ENCODE measurements around the gene GRK4.
A peak's percentile ranks its signal among the peaks of the same experiment; 100 is the strongest.
"Not testable (repeated sequence)": the region's sequence is repeated elsewhere in the genome, so short reads cannot be mapped to it uniquely, and the experiment has no call there.

The GRK4 gene

DNA sequence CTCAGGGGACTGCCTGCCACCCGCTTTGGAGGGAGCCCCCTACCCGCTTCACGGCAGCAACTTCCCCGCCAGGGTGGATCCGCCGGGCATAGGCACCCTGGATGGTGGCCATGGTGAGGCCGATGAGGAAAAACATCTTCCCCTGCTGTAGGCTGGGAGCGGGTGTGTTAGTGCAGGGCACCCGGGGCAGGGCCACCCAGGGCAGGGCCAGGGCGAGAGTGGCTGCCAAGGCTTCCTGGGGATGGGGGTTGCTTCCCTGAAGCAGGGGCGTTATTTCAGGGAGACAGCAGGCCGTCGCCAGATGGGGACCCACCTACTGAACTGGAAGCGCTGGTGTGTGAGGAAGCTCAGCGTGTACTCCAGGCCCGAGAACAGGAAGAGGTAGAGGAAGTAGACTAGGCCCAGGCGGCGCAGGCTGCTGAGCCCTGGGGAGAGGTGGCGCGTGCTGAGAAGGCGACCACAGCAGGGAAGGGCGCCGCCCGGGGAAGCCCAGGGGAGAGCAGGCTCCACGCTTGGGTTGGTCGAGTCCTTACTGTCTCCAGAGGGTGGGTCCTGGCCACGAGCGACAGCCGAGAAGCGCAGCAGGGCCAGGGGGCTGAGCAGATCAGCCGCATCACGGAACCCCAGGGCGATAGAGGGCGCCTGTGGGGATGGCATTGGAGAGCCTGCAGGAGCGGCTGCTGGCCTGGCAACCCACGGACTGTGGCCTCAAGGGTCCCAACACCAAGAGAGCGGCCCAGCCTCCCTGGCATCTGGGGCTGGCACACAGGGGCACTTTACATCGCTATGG lies 31.7 kb upstream of the GRK4 start:
- DNase-seq = no peak

DNA sequence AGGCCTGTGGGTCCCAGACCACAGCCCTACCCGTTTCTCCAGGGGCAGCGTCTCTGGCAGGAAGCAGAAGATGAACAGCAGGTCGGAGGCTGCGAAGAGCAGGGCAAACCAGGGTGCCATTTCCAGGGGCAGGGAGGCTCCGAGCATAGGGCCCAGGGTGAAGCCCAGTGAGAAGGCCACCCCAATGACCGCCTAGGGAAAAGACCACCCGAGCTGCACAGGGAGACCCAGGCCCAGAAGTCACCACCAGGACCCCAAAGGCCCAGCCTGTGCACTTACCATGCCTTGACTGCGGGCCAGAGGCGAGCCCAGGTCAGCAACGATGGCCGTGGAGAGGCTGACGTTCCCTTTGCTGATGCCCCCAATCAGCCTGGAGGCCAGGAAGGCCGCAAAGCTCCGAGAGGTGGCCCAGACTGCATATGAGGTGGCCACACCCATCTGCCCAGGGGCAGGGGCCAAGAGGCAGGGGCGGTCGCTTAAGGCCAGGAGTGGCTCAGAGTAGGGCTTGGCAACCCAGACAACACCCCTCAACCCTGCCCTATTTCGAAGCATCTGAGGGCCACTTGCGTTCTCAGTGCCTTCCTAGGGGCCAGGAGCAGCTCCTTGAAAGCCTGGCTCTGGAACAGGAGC lies 30.9 kb upstream of the GRK4 start:
- no peak for DNase-seq

DNA sequence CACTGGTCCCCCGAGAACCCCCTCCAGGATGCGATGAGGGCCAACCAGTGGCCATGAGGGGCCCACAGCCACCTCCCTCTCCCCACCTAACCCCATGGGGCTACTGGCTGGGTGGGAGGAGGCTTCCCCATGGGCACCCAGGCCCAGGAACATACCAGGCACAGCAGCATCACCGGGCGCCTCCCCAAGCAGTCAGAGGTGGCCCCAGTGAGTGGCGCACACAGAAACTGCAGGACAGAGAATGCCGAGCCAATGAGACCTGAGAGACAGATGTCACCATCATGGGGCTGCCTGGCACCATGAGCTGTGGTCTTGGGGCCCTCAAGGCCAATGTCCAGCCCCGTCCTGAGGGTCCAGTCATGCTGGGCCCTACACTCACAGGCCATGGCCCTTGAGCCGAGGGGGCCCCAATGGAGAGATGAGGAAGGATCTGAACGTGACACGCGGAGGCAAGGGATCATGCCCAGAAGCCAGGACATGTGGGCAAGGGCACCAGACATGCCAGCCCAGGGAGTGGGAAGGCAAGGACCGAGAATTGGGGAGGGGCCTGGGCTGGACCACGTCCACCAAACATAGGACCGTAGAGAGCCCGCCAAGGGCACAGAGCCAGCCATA lies 30.3 kb upstream of the GRK4 start:
- DNase-seq = no peak

DNA sequence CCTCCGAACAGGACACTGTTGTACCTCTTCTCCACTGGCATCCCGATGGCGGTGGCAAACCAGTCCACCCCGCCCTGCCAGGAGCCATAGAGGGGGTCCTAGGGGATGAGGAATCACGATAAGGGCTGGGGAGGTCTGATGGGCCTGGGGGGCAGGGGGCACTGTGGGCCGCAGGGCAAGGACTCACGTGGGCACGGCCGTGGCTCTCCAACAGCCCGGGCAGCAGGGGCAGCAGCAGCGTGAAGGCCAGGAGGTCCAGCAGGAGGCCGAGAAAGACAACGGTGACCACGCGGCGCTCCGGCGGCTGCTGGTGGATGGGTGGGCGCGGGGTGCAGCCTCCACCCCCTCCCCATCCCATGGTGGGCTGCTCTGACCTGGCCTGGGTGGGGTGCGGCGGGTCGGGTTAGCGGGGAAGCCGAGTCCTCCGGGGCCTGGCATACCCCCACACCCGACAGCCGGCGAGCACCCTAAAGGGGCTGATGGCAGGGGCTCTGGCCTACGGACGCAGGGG lies 29.8 kb upstream of the GRK4 start:
- DNase-seq = no peak

DNA sequence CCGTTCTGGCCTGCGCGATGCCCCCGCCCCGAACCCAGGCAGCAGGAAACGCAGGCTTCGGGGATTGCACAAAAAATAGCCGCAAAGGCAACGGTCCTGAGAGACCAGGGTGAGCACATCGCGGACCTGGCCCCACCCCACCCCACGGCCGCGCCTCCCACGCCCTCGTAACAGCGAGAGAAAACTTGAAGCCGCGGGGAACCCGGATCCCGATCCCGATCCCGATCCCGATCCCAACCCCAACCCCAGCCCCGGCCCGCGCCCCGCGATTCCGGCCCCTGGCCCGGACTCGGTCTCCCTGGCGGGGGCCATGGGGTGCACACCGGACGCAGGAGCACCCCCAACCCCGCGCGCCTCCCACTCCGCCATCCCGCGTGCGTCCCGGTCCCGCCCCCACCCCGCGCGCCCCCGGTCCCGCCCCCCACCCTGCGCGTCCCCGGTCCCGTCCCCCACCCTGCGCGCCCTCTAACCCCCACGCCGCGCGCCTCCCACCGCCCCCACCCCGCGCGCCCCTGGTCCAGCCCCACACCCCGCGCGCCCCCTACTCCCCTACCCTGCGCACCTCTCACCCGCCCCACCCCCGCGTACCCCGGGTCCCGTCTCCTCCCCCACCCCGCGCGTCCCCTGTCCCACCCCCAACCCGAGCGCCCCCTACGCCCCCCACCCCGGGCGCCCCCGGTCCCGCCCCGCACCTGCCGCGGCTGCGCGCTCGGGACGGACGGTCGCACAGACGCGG lies 29.1 kb upstream of the GRK4 start:
- DNase-seq = no peak

DNA sequence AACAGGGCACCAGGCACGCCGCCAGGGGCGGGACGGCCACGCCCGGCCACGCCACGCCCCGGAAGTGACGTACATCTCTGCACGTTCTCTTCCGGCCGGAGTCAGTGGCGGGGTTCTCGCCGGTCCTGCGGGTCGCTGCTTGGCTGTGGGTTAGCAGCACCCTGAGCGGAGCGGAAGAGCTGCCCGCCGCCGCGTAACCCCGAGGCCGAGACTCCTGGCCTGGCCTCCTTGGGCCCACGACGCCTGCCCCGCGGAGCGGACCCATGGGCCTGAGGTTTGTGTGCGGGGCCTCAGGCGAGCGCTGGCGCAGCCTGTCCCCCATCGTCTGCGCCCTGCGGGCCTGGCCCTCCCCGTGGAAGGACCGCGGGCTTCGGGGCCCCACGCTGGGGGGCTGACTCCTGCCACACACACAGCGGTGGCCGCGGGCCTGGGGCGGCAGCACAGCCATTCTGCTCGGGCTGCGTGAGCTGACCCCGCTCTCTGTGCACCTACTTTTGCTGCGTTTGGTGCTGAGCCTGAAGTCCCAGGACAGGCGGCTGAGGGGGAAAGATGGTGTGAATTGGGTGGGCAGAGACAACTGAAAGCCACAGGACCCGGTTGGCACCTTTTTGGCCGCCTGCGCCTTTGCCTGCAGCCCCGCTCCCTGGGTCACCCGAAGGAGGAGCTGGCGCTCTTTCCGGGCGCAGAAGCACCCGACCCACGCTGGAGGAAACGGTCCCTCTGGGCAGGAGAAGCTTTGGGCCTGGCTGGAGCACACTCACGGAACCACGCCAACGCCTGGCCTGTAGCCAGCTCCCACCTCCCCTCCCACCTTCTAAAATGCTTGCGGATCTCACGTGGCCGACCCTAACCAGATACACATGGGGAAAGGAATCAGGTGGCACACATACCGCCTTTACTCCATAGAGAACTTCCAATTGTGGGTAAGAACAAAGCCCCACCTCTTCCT lies 28.3 kb upstream of the GRK4 start:
- DNase-seq = peak; percentile 63

DNA sequence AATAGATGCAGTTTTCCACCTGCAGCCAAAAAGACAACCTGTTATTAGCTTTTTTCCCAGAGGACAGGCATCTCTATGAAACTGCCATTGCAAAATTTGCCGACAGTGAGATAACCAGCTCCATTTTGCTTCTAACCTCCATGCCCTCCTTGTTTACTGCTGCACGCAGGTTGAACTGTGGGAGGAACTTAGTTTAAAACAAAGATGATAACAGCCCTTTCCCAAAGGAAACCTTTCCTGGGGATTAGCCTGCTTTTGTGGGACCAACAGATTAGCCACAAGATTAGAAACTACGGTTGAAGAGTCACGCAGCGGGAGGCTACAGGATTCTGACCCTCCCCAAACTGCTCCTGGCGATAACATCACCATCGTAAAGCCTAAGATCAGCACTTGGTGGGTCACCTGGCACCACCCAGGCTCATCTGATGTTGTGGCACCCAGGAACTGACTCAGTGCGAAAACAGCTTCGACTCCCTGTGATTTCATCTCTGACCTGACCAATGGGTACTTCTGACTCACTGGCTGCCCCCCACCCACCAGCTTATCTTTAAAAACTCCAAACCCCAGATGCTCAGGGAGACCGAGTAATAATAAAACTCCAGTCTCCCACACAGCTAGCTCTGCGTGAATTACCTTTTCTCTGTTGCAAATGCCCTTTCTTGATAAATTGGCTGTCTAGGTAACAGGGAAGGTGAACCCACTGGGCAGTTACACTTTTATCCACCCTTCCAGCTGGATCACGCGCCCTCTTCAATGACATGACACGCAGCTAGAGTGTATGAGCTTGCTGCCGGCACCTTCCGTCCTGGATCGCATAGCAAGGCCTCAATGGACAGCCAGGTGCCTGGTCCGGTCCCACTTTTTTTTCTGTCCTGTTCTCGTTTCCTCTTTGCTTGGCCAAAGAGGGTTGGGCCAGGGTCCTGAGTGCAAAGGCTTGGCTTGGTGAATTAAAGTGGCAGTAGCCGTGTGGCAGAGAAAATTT lies 27.3 kb upstream of the GRK4 start:
- DNase-seq = no peak

DNA sequence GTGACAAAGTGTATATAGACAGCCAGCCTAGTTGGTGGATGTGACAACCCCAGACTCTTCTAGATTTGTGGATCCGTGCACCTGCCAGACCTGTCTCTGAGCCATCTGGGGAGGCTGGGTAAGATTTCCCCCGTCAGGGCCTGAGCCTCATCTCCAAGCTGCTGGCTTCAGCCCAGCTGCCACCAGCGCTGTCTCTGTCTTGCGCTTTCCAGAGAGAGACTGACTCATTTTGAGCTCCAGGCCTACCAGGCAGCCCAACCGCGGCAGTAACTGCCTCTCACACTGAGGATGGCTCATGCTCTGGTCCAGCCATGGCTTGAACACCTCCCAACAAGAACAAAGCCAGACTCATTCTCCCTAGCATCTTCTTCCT lies 26.6 kb upstream of the GRK4 start:
- no peak for DNase-seq

DNA sequence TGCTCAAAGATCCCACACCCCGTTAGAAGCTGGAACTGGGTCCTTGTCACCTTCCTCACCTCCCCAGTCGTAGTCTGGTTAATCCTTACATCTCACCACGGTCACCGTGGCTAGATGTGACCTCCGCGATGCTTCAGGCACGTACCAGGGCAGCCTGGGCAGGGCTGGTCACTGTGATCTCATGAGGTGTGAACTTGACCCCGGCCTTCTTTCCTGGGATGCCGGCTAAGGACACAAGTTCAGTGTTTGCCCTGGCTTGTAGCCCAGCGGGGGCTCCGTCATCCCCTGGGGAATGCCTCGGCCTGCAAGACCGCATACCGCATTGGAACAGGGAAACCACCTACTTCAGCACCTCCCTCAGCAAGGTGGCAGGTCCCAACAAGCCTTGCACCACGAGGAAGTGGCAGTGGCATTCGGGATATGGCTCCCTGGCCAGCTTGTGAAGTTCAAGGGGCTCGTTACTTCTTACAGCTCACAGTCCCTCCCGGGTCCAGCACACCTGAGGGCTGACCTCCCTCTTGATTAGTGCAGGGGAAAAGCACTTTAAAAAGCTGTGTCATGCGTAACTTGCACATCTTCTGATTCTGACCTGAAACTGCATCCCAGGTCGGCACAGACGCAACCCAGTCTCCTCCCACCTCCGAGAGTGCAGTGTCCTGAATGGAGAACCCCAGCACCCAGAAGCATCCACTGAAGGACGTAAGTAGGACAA lies 26.1 kb upstream of the GRK4 start:
- DNase-seq = no peak

DNA sequence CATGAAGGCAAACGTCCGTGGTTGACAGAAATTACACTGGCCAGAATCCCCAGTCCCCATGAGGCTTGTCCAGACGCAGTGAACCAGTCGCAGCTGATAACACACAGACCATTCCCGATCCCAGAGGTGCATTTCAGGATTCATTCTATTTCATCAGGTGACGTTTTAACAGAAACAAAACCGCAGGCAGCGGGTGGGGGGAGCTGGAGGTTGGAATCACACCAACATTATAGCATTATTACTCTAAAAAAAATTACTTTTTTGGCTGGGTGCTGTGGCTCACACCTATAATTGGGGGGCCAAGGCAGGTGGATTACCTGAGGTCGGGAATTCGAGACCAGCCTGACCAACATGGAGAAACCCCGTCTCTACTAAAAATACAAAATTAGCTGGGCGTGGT lies 25.4 kb upstream of the GRK4 start:
- DNase-seq = no peak

DNA sequence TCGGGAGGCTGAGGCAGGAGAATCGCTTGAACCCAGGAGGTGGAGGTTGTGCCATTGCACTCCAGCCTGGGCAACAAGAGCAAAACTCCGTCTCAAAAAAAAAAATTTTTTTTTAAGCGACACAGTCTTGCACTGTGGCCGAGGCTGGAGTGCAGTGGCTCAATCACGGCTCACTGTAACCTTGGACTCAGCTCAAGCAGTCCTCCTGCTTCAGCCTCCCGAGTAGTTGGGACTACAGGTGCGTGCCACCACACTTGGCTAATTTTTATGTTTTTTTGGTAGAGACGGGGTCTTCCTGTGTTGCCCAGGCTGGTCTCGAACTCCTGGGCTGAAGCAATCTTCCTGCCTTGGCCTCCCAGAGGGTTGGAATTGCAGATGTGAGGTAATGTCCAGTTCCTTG lies 25.0 kb upstream of the GRK4 start:
- DNase-seq = not testable (repeated sequence)

DNA sequence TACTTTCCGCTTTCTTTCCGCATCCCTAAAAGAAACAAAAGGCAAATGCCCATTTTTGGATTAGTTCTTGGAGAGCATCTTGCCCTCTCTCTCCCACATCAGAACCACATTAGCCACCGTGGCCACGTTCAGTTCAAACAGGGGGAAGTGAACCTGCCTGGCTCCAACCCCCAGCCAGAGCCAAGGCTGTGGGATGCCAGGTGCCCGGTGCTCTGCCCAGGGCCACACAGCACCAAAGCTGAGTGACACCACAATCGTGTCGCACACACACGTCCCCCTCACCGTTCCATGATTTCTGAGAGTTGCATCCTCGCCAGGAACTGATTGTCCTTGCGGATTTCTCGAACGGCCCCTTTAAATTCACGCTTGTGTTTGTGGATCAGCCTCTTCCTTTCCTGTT lies 24.5 kb upstream of the GRK4 start:
- DNase-seq = no peak

DNA sequence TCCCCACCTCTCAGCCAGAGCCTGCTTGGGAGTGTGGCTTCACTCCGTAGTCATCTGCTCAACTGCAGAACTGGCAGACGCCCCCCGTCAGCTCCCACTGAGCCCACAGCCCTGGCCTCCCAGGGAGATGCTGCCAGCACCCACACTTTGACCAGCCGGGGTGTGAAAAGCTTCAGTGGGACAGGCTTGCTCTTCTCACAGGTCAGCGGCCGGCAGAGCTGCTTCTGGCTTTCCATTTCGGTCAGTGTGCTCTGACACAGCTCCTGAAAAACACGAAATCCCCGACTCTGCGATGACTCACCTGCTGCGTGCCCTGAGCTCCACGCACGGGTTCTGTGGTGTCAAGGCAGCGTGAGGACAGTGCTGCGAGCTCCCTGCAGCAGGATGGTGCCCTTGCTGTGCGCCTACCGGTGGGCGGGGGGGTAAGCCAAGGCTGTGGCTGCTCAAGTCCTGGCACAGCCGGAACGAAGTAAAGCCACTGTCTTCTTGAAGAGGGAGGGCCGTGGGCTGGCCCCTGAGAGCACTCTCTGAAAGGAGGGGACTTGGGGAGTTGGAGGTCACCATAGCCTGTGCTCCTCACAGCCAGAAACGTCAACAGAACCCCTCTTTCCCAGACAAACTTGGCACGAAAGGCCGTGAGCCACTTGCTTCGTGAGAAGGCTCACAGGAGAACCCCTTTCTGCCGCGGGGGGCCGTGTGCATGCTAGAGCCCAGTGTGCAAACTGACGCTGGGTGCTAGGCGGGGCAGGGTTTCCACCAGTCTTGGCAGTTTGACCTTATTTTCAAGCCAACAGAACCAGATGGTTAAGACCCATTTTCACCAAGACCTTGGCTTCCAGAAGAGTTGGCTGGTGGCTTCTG lies 23.8 kb upstream of the GRK4 start:
- no peak for DNase-seq

DNA sequence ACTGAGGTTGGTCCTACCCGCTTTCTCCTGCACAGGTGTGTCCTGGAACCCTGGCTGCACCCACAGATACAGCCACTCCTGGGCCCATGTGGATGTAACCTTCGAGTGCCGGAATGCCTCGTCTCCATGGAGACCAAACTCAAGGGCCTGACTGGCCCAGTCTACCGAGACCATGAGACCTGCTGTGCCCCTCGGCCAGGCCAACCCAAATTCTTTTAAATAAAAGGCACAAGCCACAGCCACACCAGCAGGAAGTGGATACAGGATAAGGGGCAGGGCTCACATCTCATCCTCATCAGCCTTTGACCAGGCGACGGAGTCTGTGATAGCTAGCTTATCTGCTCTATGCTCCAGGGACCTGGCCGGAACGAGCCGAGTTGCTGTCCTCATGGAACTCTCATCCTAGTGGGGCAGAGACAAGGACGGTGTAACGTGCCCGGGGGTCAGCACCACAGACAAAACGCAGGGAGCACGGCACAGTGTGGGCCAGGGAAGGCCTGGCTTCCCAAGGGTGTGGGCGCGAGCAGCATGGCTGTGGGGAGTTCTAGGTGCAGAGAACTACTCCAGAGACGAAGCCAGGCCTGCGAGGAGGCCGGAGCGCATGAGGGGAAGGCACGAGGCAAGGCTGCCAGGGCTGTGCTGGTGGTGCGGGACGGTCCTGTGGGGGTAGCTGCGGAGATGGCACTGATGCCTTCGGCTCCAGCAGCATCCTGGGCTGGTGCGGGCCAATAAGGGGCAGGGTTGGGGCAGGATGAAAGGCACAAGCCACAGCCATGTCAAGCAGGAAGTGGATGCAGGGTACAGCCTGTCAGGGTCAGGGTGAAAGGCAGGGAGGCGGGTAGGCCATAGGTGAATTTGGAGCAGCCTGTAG lies 22.9 kb upstream of the GRK4 start:
- no peak for DNase-seq

DNA sequence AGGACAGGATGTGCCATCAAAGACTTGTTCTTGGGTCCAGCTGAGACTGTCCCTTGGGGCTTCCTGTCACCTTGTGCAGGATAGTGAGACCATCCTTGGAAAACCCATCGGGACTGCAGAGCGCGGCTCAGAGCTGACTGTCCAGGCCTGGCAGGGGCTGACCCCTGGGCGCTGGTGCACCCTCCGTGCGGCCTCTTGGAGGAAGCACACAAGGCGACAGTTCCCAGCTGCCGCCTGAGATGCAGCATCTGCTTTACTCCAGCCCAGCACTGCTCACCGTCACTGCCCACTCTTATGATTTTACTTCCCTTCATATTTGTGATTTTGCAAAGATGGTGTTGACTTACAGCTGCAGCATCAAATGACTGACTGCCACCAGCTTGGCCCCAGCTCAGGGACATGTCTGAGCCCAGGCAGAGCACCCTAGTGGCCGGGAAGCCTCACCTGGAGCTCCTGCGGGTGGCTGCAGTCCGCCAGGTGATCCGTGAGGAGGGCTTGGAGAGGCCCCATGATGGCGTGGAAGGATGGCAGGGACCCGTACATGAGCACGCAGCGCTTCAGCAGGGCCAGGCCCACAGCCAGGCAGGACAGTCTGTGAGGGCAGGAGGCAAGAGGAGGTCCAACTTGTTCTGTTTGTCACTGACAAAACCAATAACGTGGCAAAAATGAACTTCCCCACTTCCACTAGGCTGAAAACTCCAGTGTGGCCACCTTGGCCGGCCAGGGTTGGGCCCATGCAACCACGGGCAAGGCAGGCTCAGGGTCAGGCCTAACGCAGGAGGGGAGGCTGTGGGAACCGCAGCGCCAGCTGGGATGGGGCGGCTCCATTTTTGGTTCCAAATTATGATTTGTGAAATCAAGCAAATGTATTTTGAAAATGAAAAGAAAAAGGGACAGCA lies 22.0 kb upstream of the GRK4 start:
- DNase-seq = no peak

DNA sequence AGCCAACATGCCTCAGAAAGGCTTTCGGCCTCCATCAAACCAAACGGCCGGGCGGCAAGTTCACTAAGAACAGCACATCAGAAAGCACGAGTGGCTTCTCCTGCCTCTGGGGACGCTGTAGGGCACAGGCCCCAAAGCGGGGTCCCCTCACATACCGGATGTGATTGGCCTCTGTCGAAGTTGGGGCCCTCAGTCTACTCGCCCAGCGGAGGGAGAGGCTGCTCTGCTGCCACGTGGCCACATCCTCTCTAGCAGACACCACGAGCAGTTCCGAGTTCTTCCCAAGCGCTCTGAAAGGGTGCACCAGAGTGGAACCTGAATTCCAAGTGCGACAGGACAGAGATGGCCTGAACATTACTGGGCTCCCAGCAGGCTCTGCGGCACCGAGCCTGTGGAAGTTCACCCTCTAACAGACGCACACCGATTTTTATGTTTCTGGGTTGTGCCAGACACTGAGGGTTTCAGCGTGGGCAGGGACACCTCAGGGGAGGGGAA lies 21.3 kb upstream of the GRK4 start:
- no peak for DNase-seq

Data from NCI-H1105 treated with DMSO at 0.1 percent for 48 hours (cell line).